H1 (cell line): ENCODE measurements around the gene IQSEC3. TPM values are rescaled to one million over a fixed set of nuclear protein-coding genes. Genes with fewer than 3 reads are reported as not detected.

Experiments
- BCL11A ChIP-seq, 2 experiments: IDR thresholded peaks; one replicate each; pipeline ENCODE4 v1.6.1; 2011; ENCODE audit warnings: low read depth in 2 of 2, low read length in 2 of 2, mild to moderate bottlenecking in 2 of 2
- BRCA1 ChIP-seq: IDR thresholded peaks from 2 replicates; pipeline ENCODE4 v1.6.1; 2012; ENCODE audit warnings: low read depth, low read length, improper control_type of control experiment
- CBX5 ChIP-seq: fragments of 300-800, 300-1000 bp; sonication (generic); IDR thresholded peaks from 2 replicates; pipeline ENCODE4 v1.7.1; 2016; ENCODE audit warnings: antibody characterized with exemption, low read length, low read depth
- CEBPB ChIP-seq: IDR thresholded peaks from 2 replicates; pipeline ENCODE4 v1.6.1; 2012; ENCODE audit warnings: low read depth, low read length
- CHD1 ChIP-seq: IDR thresholded peaks from 2 replicates; pipeline ENCODE4 v1.6.1; 2012; ENCODE audit warnings: low read depth, low read length, improper control_type of control experiment
- CHD2 ChIP-seq: IDR thresholded peaks from 2 replicates; pipeline ENCODE4 v1.6.1; 2012; ENCODE audit warnings: low read length, improper control_type of control experiment
- GTF2F1 ChIP-seq: IDR thresholded peaks from 2 replicates; pipeline ENCODE4 v1.6.1; 2012; ENCODE audit warnings: low read depth, low read length, improper control_type of control experiment, borderline replicate concordance
- KDM1A ChIP-seq: fragments of 200-600, 300-600 bp; sonication (generic); IDR thresholded peaks from 2 replicates; pipeline ENCODE4 v1.7.1; 2016; ENCODE audit warnings: mild to moderate bottlenecking, low read length, borderline replicate concordance
- KDM4A ChIP-seq: IDR thresholded peaks from one replicate; pipeline ENCODE4 v1.7.1; 2012; ENCODE audit warnings: low read depth, mild to moderate bottlenecking, moderate library complexity, low read length, inconsistent platforms; ENCODE audit not compliant: severe bottlenecking
- KDM5A ChIP-seq: fragments of 200-600 bp; IDR thresholded peaks from 2 replicates; pipeline ENCODE4 v1.7.1; 2012; ENCODE audit warnings: mild to moderate bottlenecking, low read length, inconsistent platforms, mixed read lengths
- POLR2A ChIP-seq, 2 experiments: IDR thresholded peaks; 1 replicate in 1 of 2; 2 replicates in 1 of 2; pipeline ENCODE4 v1.6.1; 2011; ENCODE audit warnings: low read depth in 2 of 2, low read length in 2 of 2, mild to moderate bottlenecking in 2 of 2; ENCODE audit errors: control extremely low read depth in 1 of 2
- RFX5 ChIP-seq: IDR thresholded peaks from 2 replicates; pipeline ENCODE4 v1.6.1; 2011; ENCODE audit warnings: low read depth, low read length, improper control_type of control experiment, borderline replicate concordance
- RNF2 ChIP-seq: fragments of 200-900, 300-1000 bp; sonication (generic); IDR thresholded peaks from 2 replicates; pipeline ENCODE4 v1.7.1; 2016; ENCODE audit warnings: borderline replicate concordance, low read depth, mild to moderate bottlenecking, antibody characterized with exemption, low read length; ENCODE audit not compliant: poor library complexity, severe bottlenecking; ENCODE audit errors: missing control alignments
- RXRA ChIP-seq: IDR thresholded peaks from 2 replicates; pipeline ENCODE4 v1.6.1; 2011; ENCODE audit warnings: low read depth, mild to moderate bottlenecking, low read length, moderate library complexity; ENCODE audit not compliant: insufficient read depth
- SP1 ChIP-seq: IDR thresholded peaks from 2 replicates; pipeline ENCODE4 v1.6.1; 2011; ENCODE audit warnings: low read depth, low read length
- SUZ12 ChIP-seq: fragments of 200-600 bp; sonication (generic); IDR thresholded peaks from 2 replicates; pipeline ENCODE4 v1.6.1; 2012; ENCODE audit warnings: mild to moderate bottlenecking, inconsistent platforms, low read length, moderate library complexity, mixed read lengths
- TAF1 ChIP-seq: IDR thresholded peaks from 2 replicates; pipeline ENCODE4 v1.6.1; 2011; ENCODE audit warnings: mild to moderate bottlenecking, low read depth, low read length
- polyA plus RNA-seq, 7 experiments: library from polyadenylated mRNA; depleted of rRNA in 3 of 7; stranded (reverse) in 5 of 7; unstranded in 2 of 7; fragments of >200 nt in 5 of 7; fragments of 200-250 nt in 2 of 7; gene quantifications; 1 replicate in 5 of 7; 2 replicates in 1 of 7; 4 replicates in 1 of 7; pipeline versions ENCODE4 v1.2.1 to v1.2.3, GENCODE V29; 2011 to 2013; ENCODE audit warnings: missing spikeins in 2 of 7, mixed read lengths in 2 of 7
- total RNA-seq: library from RNA; stranded (reverse); fragmentation: NEBNext Ultra II Directional; extraction: Animal tissue kit (Norgen Biotek cat#: 25700); gene quantifications from 2 replicates; pipeline ENCODE4 v1.2.1, GENCODE V29; 2021

Gene IQSEC3
- total and polyA plus RNA-seq, 2 of the 8 experiments (the other 6 are each of a cell fraction or from before 2014, with no cell fraction given), result 1.2 to 3.1 TPM

DNA sequence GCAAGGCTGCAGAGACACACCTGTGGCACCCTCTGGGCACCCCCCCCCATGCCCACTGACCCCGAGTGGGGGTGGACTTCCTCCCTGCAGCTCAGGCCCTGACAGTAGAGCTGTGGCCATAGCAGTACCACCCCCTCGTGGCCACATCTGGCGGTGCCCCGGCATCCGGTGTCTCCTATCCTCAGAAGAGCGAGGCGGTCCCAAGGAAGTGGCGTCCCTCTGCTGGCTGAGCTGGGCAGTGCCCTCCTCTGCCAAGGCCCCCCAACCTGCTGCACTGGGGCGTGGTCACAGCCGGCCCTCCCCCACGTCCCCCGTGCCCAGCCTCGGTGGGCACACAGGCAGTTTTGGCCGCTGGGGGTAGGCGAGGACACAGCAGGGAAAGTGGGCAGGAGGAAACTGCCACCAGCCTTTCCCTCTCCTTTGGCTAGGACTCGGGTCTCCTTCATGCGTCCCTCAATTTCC is 153.4 kb downstream of the IQSEC3 start (continued):
- peak; percentile 58 for TF ChIP-seq KDM4A
- no peak for TF ChIP-seq BCL11A (IDR thresholded peaks at IDR 0.05; ENCODE audit: low read depth in 2 of 2, low read length in 2 of 2)
- no peak for TF ChIP-seq CHD2
- no peak for TF ChIP-seq KDM5A
- no peak for TF ChIP-seq CHD1
- no peak for TF ChIP-seq POLR2A (IDR thresholded peaks at IDR 0.05; ENCODE audit: control extremely low read depth in 1 of 2, low read depth in 2 of 2, low read length in 2 of 2)
- TF ChIP-seq CEBPB, result no peak
- TF ChIP-seq RXRA, result no peak
- no peak for TF ChIP-seq CBX5
- no peak for TF ChIP-seq SUZ12
- no peak for TF ChIP-seq TAF1
- TF ChIP-seq KDM1A, result no peak
- no peak for TF ChIP-seq BRCA1
- TF ChIP-seq SP1, result peak; percentile 39; the same call in 1 of the 2 replicates
- no peak for TF ChIP-seq RFX5
- TF ChIP-seq RNF2, result no peak
- TF ChIP-seq GTF2F1, result no peak
- TF ChIP-seq, all 59 proteins: peak for 12
